ENCODE measurements around the gene NDRG4.

NDRG4 gene

GRCh38 chr16:58461056-58461455 lies 38.9 kb upstream of the NDRG4 start:
- no peak overlapping the region for H3K4me3 ChIP-seq (ENCODE audit: low read depth, low read length)
- DNase-seq (ENCODE audit: low read depth): no peak
- TF ChIP-seq CTCF (IDR thresholded peaks at IDR 0.05; ENCODE audit: low read depth, low read length, missing control alignments): no peak

- DNase-seq (ENCODE audit: low read depth): no peak
- no peak for TF ChIP-seq CTCF (IDR thresholded peaks at IDR 0.05; ENCODE audit: low read depth, low read length, missing control alignments)
- H3K4me3 ChIP-seq (ENCODE audit: low read depth, low read length): no peak overlapping the region
These were observed 38.3 kb upstream of the NDRG4 start for GRCh38 chr16:58461640-58462039.

- DNase-seq (ENCODE audit: low read depth): no peak
- TF ChIP-seq CTCF (IDR thresholded peaks at IDR 0.05; ENCODE audit: low read depth, low read length, missing control alignments): no peak
- no peak overlapping the region for H3K4me3 ChIP-seq (ENCODE audit: low read depth, low read length)
These were observed 37.9 kb upstream of the NDRG4 start for GRCh38 chr16:58462089-58462488.

GRCh38 chr16:58462499-58462996 lies 37.4 kb upstream of the NDRG4 start:
- H3K4me3 ChIP-seq (ENCODE audit: low read depth, low read length): no peak overlapping the region

GRCh38 chr16:58462997-58463941 lies 36.7 kb upstream of the NDRG4 start:
- no peak overlapping the region for H3K4me3 ChIP-seq (ENCODE audit: low read depth, low read length)
- TF ChIP-seq CTCF (IDR thresholded peaks at IDR 0.05; ENCODE audit: low read depth, low read length, missing control alignments): no peak
- DNase-seq (ENCODE audit: low read depth): no peak

More at GRCh38 chr16:58462499-58462996, 37.4 kb upstream of the NDRG4 start:
- no peak for TF ChIP-seq CTCF (IDR thresholded peaks at IDR 0.05; ENCODE audit: low read depth, low read length, missing control alignments)
- no peak for DNase-seq (ENCODE audit: low read depth)

- no peak for DNase-seq (ENCODE audit: low read depth)
- TF ChIP-seq CTCF (IDR thresholded peaks at IDR 0.05; ENCODE audit: low read depth, low read length, missing control alignments): no peak
- H3K4me3 ChIP-seq (ENCODE audit: low read depth, low read length): no peak overlapping the region
These were observed 35.7 kb upstream of the NDRG4 start for GRCh38 chr16:58464047-58464915.

All from GM12864 (cell line).